Endothelial cell of umbilical vein (primary cell): Measurements from ENCODE around the gene TNFAIP6.

Experiments
- EZH2 ChIP-seq: IDR thresholded peaks from 2 replicates; pipeline ENCODE4 v1.6.1; 2012; ENCODE audit warnings: borderline replicate concordance, low read depth, mild to moderate bottlenecking, moderate library complexity, low read length, inconsistent platforms; ENCODE audit not compliant: severe bottlenecking
- FOS ChIP-seq: IDR thresholded peaks from 2 replicates; pipeline ENCODE4 v1.6.1; 2011; ENCODE audit warnings: mild to moderate bottlenecking, low read length, moderate library complexity, borderline replicate concordance; ENCODE audit not compliant: insufficient read depth
- POLR2A ChIP-seq: IDR thresholded peaks from 2 replicates; pipeline ENCODE4 v1.6.1; 2012; ENCODE audit warnings: low read depth, mild to moderate bottlenecking, control low read depth, low read length
- POLR2AphosphoS5 ChIP-seq: IDR thresholded peaks from 2 replicates; pipeline ENCODE4 v1.6.1; 2012; ENCODE audit warnings: low read depth, mild to moderate bottlenecking, control low read depth, low read length, moderate library complexity; ENCODE audit not compliant: insufficient read depth
- TF ChIP-seq, protein P1 (sequence below), 2 donors: IDR thresholded peaks; 1 replicate in 1 of 2; 2 replicates in 1 of 2; pipeline ENCODE4 v1.5.1; 2011; ENCODE audit warnings: low read length in 2 of 2, mild to moderate bottlenecking in 2 of 2, moderate library complexity in 2 of 2, control low read depth in 1 of 2, inconsistent platforms in 1 of 2, low read depth in 1 of 2; ENCODE audit not compliant: insufficient read depth in 1 of 2; ENCODE audit errors: extremely low read depth in 1 of 2
- TF ChIP-seq, protein P2 (sequence below): IDR thresholded peaks from 2 replicates; pipeline ENCODE4 v1.6.1; 2011; ENCODE audit not compliant: insufficient read depth, insufficient read length

DNA sequence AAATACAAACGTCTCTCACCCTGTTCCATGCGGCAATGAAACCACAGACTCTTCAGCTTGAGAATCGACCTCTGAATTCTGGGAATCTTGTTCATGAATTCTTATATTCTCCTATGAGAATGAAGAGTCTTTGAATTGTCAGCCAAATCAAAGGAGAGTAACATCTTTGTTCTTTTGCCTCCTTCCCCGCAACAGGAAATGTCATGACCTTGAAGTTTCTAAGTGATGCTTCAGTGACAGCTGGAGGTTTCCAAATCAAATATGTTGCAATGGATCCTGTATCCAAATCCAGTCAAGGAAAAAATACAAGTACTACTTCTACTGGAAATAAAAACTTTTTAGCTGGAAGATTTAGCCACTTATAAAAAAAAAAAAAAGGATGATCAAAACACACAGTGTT lies 21.8 kb downstream of the TNFAIP6 start:
- TF ChIP-seq POLR2A, result no peak
- TF ChIP-seq, protein P1, sequence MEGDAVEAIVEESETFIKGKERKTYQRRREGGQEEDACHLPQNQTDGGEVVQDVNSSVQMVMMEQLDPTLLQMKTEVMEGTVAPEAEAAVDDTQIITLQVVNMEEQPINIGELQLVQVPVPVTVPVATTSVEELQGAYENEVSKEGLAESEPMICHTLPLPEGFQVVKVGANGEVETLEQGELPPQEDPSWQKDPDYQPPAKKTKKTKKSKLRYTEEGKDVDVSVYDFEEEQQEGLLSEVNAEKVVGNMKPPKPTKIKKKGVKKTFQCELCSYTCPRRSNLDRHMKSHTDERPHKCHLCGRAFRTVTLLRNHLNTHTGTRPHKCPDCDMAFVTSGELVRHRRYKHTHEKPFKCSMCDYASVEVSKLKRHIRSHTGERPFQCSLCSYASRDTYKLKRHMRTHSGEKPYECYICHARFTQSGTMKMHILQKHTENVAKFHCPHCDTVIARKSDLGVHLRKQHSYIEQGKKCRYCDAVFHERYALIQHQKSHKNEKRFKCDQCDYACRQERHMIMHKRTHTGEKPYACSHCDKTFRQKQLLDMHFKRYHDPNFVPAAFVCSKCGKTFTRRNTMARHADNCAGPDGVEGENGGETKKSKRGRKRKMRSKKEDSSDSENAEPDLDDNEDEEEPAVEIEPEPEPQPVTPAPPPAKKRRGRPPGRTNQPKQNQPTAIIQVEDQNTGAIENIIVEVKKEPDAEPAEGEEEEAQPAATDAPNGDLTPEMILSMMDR (IDR thresholded peaks at IDR 0.05; ENCODE audit: extremely low read depth in 1 of 2, insufficient read depth in 1 of 2, low read depth in 1 of 2, low read length in 2 of 2), result no peak
- TF ChIP-seq EZH2, result no peak
- TF ChIP-seq, protein P2, sequence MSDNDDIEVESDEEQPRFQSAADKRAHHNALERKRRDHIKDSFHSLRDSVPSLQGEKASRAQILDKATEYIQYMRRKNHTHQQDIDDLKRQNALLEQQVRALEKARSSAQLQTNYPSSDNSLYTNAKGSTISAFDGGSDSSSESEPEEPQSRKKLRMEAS, result no peak
- TF ChIP-seq POLR2AphosphoS5, result no peak
- TF ChIP-seq FOS, result no peak
